ENCODE results near the gene SLC9A3.

The SLC9A3 gene

GRCh38 chr5:570446-570845 lies 46.2 kb upstream of the SLC9A3 start:
- no peak for TF ChIP-seq CTCF (IDR thresholded peaks at IDR 0.05; ENCODE audit: low read depth, low read length, missing control alignments)
- H3K4me3 ChIP-seq (replicated peaks; ENCODE audit: low read depth, low read length) = no peak overlapping the region
- no peak for DNase-seq (ENCODE audit: extremely low read depth, low read depth)

GRCh38 chr5:569868-570361 lies 45.7 kb upstream of the SLC9A3 start:
- no peak overlapping the region for H3K4me3 ChIP-seq (replicated peaks; ENCODE audit: low read depth, low read length)
- DNase-seq (ENCODE audit: extremely low read depth, low read depth) = no peak
- no peak for TF ChIP-seq CTCF (IDR thresholded peaks at IDR 0.05; ENCODE audit: low read depth, low read length, missing control alignments)

GRCh38 chr5:569358-569867 lies 45.2 kb upstream of the SLC9A3 start:
- no peak for TF ChIP-seq CTCF (IDR thresholded peaks at IDR 0.05; ENCODE audit: low read depth, low read length, missing control alignments)
- DNase-seq (ENCODE audit: extremely low read depth, low read depth) = no peak
- H3K4me3 ChIP-seq (replicated peaks; ENCODE audit: low read depth, low read length) = no peak overlapping the region

- no peak for DNase-seq (ENCODE audit: extremely low read depth, low read depth)
- no peak for TF ChIP-seq CTCF (IDR thresholded peaks at IDR 0.05; ENCODE audit: low read depth, low read length, missing control alignments)
- no peak overlapping the region for H3K4me3 ChIP-seq (replicated peaks; ENCODE audit: low read depth, low read length)
These were observed 44.6 kb upstream of the SLC9A3 start for GRCh38 chr5:568809-569208.

DNA sequence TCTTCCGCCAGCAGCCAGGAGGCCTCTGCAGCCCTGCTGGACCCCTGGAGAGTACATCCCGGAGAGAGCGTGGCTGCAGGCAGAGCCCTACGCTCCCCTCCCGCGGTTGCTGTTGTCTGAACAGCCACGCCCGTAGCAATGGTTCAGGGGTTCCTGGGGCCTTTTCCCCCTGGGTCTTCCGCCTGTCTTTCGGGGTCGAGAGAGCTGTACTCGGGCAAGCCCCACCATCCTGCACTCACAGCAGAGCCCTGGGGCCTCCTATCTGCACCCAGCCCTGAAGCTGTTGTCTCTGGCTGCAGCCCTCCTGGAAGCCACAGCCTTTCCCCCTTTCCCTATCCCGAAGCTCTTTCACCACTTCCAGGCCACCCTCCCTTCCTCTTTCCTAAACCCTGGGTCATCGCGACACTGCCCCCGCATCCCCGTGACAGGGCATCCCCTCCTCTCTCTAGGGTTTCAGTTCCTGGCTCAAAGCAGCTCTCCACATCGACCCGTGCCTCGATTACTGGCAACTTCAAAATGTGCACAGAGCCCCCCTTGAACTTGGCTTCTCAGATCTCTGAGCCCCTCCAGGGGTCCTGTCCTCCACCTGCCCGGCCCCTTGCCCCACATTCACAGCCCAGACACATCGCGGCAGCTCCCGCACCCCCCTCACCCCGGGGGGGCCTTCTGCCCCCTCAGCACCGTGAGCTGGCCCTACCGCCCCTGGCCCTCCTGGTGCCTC lies 44.0 kb upstream of the SLC9A3 start:
- TF ChIP-seq CTCF (IDR thresholded peaks at IDR 0.05; ENCODE audit: low read depth, low read length, missing control alignments) = no peak

DNA sequence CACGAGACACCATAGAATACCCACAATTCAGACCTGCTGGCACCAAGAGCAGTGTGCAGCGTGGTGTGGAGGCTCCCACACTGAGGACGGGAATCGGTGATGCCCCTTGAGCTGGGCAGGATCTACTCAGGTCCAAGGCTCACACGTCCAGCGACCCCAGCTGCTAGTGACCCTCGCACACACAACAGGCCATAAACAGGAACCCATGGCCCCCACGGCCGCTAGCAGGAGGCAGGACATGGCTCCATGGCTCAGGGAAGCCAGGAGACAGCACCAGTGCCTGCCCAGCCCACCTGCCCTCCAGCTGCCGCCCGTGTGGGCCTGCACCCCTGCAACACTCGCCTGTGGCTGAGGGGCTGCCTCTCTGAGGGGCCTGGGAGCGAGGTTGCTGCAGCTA lies 43.4 kb upstream of the SLC9A3 start:
- DNase-seq (ENCODE audit: extremely low read depth, low read depth) = no peak
- no peak for TF ChIP-seq CTCF (IDR thresholded peaks at IDR 0.05; ENCODE audit: low read depth, low read length, missing control alignments)
- H3K4me3 ChIP-seq (replicated peaks; ENCODE audit: low read depth, low read length) = no peak overlapping the region

More for the DNA sequence above, 44.0 kb upstream of the SLC9A3 start:
- no peak for DNase-seq (ENCODE audit: extremely low read depth, low read depth)
- no peak overlapping the region for H3K4me3 ChIP-seq (replicated peaks; ENCODE audit: low read depth, low read length)

Measured in HFF-Myc (cell line).